GM18502 (cell line): ENCODE results near the gene DUSP15.
"Not testable (repeated sequence)": the region's sequence is repeated elsewhere in the genome, so short reads cannot be mapped to it uniquely, and the experiment has no call there.

Source experiments
- ATAC-seq: cut with Tn5 transposase; IDR thresholded peaks from one replicate; pipeline ENCODE4 v1.9.1; 2021; ENCODE audit warnings: mild to moderate bottlenecking; ENCODE audit not compliant: unreplicated experiment, poor library complexity

The DUSP15 gene, protein sequence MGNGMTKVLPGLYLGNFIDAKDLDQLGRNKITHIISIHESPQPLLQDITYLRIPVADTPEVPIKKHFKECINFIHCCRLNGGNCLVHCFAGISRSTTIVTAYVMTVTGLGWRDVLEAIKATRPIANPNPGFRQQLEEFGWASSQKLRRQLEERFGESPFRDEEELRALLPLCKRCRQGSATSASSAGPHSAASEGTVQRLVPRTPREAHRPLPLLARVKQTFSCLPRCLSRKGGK

DNA sequence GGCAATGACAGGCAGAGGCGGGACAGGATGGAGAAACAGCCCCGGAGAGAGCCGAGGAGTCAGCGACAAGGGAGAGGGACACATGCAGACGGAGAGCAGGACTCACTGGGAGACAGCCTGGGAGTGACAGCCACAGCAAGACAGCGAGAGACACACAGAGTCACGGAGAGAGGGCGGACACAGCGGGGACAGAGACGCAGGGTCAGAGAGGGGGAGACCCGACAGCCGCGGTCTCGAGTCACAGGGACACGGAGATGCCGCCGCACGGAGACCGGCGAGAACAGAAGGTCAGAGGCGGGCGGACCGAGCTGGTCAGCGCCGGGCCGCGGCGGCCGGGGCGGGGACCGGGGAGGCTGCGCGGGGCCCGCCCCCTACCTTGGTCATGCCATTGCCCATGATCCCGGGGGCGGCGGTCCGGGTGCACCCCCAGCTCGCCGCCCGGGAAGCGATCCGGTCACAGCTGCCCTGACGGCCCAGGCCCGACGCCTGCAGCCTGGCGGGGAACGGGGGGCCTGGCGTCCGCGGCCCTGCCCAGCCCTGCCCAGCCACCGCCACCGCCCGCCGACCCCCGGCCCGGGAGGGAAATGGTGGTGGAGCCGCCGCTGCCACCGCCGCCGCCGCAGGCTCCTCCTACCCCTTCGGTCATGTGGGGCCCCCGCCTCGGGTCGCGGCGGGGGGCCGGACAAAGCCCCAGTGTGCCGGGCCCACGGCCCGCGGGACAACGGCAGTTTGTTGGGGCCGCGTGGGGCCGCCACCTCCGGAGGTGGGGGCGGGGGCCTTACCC is at the start of gene DUSP15, which contains the start of gene TTLL9:
TSS of gene DUSP15 (minus strand) at position 586 of the 784 bp plus-strand sequence. CDS start at position 396, 190 bp downstream.
TSS of gene TTLL9 (plus strand) at position 693 of the 784 bp plus-strand sequence. CDS start 493 bp downstream, outside the sequence.
- ATAC-seq, result no peak

DNA sequence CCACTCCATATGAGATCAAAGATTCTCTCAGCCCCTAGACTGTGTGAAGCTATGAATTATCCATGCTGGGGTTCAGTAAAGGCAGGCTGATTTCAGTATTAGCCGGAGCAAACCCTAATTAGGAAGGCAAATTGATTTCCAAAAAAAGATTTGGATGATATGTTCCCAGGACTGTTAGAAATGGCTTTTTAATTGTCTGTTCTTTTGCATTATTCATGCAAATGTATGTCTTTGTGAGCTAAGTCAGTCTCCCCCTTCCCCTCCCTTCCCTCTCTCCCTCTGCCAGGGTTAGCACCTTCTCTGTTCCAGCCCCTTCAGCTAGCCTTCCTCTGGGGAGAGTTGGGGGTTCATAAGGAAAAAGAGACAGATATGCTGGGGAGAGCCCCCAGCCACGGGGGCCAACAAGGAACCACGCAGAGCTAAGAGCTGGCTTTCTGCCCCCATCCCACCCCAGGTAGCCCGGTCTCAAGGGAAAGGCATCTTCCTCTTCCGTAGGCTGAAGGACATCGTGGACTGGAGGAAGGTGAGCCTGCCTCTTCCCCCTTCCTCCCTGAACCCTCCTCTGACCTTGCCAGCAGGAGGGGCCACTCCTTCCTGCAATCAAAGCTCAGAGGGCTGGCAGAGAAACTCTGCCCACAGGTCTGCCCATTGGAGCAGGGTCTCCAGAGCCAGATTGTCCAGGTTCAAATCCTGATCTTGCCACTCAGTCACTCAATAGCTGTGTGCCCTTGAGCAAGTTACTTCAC is 49.3 kb upstream of the DUSP15 start:
- ATAC-seq, result no peak

DNA sequence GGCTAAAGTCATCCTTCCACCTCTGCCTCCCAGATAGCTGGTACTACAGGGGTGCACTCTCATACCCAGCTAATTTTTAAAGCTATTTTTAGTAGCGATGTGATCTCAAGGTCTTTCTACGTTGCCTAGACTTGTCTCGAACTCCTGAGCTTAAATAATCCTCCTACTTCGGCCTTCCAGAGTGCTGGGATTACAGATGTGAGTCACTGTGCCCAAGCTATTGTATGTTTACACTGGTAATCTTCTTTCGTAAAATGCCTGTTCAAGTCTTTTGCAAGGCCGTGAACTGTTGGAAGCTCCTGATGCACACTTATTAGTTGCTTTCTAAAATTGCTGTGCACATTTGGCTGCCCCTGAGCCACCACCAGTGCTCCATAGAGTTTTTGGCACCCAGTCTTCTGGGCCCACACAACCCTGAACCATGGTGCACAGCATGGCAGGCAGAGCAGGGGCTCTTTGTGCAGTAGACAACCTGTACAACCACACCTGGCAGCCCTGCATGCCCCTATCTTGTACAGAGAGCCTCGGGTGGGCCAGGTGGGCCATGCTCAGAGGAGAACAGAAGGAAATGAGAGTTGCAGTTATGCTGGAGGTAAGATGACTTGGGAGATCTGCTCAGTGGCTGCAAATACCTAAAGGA is 48.3 kb upstream of the DUSP15 start:
- ATAC-seq, result no peak

DNA sequence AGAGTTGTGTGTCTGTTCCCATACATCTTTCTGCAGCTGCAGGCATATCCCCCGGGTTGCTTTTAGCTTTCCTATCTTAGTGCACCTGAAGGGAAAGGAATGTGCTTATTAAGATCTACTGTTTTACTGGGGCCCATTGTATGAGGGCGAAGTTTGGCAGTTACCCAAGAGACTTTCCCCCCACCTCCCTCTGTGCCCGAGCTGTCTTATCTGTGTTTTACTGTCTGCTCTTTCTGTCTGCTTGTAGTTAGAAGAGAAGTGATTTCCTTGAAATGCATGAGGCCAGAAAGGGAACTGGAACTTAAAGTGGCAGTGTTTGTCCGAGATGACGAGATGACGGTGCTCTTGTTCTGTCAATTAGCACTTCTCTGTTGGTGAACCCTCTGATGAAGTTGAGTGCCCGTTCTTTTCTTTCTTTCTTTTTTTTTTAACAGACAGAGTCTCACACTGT is 47.7 kb upstream of the DUSP15 start:
- not testable (repeated sequence) for ATAC-seq

DNA sequence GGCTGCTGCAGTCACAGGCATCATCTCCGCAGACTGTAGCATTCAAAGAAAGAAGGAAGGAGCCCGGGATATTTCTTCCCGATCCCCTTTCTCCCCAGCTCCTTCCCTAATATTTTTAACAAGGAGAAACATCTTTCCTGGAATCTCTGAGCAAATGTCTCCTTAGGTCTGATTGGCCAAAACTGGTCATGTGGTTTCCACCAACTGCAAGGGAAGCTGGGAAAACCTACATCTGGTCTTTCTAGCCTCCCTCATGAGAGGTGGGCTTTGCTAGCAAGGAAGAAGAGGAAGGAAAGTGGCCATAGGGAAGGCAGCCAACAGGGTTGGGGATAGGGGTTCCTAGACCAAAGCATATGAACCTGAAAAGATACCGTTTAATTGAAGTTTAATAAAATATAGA is 46.4 kb upstream of the DUSP15 start:
- no peak for ATAC-seq

DNA sequence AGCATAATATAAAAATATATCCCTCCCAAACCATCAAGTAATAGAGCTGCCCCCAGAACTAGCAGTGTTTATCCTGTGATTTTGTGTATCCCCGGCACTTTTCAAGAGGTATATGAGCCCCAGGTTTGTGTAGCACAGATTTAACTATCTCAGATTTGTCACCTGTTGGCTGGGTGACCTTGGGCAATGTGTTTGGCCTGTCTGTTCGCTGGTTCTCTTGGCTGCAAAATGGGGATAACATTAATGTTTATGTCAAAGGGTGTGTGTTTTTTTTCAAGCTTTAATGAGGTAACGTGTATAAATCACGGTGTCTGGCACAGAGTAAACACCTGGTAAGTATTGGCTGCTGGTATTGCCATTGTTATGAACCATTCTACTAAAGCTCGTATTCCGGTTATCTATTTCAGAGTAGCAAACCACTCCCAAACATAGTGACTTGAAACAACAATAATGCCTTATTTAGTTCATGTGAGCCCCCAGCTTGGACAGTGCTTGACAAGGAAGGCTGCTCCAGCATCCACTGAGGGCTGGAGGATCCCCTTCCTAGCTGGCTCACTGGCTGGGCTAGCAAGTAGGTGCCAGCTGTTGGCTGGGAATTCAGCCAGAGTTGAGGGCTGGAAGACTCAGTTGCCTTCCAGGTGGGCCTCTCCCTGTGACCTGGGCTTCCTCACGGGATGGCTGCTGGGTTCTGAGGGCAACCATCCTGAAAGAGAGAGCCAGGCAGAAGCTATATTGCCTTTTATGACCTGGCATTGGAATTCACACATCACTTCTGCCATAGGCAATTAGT is 45.4 kb upstream of the DUSP15 start:
- ATAC-seq, result no peak

DNA sequence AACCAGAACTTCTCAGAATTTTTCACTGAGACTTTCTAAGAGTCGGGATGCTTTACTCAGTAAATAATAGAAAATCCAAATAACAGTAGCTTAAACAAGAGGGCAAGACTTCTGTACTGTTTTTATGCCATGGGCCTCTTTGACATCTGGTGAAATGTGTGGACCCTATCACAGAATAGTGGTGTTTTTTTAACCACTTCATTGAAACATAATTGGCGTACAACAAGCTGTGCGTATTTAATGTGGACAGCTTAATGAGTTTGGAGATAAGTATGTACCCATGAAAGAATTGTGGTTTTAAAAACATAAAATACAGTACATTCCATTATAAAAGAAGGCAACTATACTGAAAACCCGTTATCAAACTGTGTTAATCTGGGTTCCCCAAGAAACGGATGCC is 43.8 kb upstream of the DUSP15 start:
- no peak for ATAC-seq

DNA sequence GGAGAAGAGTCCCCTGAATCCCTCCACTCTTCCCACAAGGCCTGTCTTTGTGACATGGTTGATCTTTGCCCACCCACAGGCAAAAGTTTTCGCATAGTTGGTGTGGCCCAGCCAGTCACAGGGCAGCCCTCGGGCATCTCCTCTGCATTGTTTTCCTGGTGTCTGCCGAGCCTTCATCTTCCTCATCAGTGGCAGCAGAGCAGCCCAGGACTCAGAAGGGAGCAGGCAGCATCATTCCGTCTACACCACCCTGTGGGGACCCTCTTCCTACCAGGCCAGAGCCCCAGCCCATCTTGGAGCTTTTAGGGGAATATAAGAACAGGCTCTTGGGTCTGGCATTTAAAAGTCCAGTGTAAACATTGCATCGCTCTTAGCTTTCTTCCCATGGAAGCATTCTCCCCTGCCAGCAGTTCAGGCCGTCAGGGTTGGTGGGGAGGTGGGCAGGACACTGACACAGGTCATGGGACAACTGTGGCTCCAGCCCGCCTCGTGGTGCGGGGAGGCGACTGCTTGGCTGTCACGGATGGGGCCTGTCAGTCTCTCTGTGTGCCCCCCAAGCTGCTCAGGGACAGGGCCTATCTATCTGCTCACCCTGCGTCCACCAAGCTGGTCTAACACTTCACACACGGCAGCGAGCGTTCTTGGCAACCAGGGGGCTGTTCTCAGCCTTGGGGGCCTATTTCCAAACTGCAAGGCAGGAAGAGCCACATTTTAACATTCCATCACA is 43.3 kb upstream of the DUSP15 start:
- ATAC-seq, result no peak

DNA sequence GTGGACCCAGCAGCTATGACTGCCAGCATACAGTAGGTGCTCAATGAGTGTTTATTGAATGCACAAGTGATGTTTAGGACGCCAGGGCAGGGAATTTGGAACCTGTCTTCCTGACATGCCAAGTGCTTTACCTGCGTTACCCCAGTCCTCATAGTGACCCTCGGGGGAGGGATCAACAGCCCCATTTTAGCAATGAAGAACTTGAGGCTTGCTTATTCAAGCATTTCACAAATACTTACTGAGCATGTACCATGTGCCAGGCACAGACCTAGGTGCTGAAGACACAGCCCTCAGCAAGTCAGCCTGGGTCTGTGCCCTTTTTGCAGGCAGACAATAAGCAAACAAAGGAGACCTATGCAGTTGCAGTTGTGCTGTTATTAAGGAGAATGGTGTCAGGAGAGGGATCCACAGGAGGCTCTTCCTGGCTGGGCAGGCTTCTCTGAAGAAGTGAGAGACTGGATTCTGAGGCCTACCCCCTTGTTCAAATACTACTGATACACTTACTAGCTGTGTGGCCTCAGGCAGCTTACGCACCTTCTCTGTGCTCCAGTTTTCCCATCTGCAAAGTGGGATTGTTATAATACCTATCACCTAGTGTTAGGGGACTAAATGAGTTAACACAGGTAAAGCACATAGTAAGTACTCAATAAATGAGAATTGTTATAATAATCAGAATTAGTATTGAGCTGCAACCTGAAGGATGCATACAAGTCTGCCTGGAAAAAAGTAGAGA is 39.9 kb upstream of the DUSP15 start:
- ATAC-seq, result no peak

DNA sequence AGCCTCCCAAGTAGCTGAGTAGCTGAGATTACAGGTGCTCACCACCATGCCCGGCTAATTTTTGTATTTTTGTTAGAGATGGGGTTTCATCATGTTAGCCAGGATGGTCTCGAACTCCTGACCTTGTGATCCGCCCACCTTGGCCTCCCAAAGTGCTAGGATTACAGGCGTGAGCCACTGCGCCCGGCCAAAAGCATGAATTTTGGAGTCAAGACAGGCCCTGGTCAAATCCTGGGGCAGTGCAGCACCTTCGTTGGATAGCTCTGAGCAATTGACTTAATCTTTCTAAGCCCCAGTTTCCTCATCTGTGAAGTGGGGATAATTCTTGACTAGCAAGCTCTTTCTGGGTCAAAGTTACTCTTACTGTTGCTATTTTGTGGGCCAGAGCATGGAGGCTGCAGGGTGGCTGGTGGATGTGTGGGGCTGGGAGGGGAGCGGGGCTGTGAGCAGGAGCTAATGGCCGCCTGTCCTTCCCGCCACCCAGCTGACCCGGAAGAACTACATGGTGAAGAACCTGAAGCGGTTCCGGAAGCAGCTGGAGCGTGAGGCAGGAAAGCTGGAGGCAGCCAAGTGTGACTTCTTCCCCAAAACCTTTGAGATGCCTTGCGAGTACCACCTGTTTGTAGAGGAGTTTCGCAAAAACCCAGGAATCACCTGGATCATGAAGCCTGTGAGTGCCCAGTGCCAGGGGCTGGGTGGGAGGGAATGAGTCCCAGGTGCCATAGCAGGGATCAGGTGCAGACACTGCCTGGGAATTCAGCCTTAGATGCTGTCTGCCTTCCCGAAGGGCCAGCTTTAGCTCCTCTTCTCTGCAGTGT is 39.1 kb upstream of the DUSP15 start:
- no peak for ATAC-seq

DNA sequence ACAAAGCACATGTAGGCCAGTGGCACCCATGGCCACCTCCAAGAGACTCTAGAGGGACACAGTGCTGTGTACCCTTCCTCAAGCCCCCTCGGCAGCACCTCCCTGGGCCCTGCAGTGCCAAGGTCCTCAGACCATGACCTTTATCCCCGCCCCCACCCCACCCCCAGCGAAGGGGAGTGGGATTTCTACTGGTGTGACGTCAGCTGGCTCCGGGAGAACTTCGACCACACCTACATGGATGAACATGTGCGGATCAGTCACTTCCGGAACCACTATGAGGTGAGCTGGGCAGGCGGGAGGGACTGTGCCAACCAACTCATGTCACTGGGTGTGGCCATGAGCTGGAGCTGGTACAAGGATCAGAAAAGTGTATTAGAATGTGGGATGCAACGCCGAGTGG is 38.1 kb upstream of the DUSP15 start:
- no peak for ATAC-seq

DNA sequence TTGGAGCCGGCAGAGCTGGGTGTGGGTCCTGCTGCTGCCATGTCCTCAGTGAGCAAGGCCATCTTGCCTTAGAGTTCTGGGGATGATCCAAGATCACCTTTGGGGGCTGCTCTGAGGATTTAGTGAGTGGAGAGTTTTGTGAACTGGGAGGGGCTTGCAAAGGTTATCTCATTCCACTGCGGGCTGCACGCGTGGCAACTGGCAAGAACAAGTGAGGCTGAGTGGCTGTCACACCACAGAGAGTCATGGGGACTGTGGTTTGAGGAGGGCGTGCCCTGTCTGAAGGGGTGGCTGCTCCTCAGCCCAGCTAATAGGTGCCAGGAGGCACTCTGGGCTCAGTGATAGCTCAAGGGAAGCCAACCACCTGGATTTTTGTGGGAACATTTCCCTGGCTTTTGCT is 37.7 kb upstream of the DUSP15 start:
- ATAC-seq, result no peak

DNA sequence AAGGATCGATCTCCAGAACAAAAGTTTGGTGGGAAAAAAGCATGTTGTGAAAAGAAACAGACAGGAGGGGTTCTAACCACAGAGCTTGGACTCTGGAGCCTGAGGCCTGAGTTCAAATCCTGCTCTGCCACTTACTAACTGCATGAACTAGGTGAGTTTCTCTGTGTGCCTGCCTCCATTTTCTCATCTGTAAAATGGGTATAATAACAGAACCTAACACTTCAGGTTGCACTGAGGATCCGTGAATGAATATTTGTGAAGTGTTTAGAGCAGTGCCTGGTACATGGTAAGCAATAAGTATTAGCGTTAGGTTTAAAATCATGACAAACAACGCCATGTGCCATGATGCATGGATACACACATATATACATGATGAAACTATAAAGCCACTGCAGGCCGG is 36.7 kb upstream of the DUSP15 start:
- ATAC-seq, result no peak

DNA sequence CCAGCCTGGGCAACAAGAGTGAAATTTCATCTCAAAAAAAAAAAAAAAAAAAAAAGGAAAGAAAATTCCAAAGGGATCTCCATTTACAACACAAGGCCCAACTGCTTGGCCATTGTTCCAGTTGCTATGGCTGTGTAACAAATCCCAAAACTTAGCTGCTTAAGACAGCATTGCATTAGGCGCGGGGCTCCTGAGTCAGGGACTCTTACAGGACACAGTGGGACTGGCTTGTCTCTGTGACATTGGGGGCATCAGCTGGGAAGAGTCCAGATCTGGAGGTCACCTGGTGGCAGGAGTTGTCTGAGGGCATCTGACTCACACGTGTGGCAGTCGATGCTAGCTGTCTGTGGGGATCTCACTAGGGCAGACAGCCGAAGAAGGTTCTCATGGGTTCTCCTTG is 35.7 kb upstream of the DUSP15 start:
- ATAC-seq, result no peak

DNA sequence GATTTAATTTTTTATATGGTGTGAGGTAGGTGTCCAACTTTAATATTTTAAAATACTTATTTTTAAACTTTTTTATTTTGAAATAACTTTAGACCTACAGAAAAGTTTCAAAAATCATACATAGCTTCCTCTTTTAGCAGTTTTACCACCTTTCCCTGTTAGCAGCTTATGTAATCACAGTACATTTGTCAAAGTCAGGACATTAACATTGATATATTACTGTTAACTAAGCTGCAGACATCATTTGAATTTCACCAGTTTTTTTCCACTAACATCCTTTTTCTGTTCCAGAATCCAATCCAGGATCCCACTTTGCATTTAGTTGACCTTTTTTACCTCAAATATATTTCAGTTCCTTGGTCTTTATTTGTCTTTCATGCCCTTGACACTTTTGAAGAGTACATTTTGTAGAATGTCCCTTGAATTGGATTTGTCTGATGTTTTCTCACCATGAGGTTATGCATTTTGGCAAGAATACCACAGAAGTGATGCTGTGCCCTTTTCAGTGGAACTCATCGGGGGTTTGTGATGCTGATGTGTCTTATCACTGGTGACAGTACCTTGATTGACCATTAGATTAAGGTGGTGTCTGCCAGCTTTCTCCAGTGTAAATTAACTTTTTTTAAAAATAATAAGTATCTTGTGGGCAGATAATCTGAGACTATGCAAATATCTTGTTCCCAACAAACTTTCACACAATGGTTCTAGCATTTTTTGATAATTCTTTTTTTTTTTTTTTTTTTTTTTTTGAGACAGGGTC is 33.5 kb upstream of the DUSP15 start:
- no peak for ATAC-seq

DNA sequence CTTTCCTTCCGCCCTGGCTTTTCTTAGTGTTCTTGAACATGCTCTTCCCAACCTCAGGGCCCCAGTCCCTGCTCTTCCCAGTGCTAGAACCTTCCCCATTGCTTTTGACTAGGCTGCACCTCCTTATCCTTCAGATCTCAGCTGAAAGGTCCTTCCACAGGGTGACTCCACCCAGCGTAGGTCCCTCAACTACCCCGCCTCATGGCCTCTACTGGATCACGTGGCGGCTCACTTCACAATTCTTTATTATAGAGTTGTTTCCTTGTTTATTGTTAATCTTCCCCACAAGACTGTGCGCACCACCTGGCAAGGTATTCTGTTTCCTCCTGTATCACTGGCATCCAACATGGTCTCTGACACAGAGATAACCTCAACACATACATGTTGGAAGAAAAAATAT is 31.3 kb upstream of the DUSP15 start:
- ATAC-seq, result no peak

DNA sequence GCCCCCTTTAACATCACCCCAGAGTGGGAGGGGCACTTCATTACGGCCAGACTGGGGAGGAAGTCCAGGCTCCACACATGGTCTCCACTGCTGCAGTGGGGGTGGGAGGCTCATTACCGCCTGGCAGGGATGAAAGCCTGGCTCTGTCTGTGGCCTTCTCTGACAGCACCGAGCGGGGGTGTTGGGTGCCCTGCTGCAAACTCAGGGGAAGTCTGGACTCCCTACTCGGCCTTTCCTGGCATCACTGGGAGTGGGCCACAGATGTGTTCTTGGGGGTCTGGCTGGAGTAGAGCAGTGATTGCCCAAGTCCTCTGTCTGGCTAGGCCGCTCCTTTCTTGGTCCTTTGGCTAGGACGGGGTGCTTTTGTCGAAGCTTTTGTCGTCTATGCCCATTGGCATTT is 27.2 kb upstream of the DUSP15 start:
- ATAC-seq, result no peak
